Lung (tissue), 12 donors: ENCODE results near the gene BMPR1B. TPM values are rescaled to one million over a fixed set of nuclear protein-coding genes. Genes with fewer than 3 reads are reported as not detected.

Experiments used
- ATAC-seq: fragments of 200-7000 bp; cut with Tn5 transposase; one replicate; pipeline ENCODE4 v1.9.1; 2020; ENCODE audit warnings: moderate number of reproducible peaks; ENCODE audit not compliant: insufficient read depth, low FRiP score
- DNase-seq, 3 donors: peaks; one replicate each; pipeline ENCODE4 v3.0.0-alpha.2; 2013 to 2017
- H3K27ac ChIP-seq, 2 donors: one replicate each; pipeline ENCODE4 v1.5.1; 2013; ENCODE audit warnings: mild to moderate bottlenecking in 2 of 2, moderate library complexity in 2 of 2, control low read depth in 1 of 2, inconsistent platforms in 1 of 2, low read depth in 1 of 2, low read length in 1 of 2
- H3K27me3 ChIP-seq, 3 donors: one replicate each; pipeline ENCODE4 v1.5.1; 2013; ENCODE audit warnings: low read length in 2 of 3; ENCODE audit not compliant: control insufficient read depth in 3 of 3, insufficient read depth in 3 of 3
- H3K36me3 ChIP-seq, 4 donors: one replicate each; pipeline ENCODE4 v1.5.1; 2013; ENCODE audit warnings: low read length in 4 of 4, mild to moderate bottlenecking in 1 of 4, moderate library complexity in 1 of 4; ENCODE audit not compliant: control insufficient read depth in 4 of 4, insufficient read depth in 4 of 4
- H3K4me1 ChIP-seq, 5 donors: one replicate each; pipeline ENCODE4 v1.5.1; 2013; ENCODE audit warnings: low read length in 5 of 5, mild to moderate bottlenecking in 2 of 5, moderate library complexity in 1 of 5; ENCODE audit not compliant: control insufficient read depth in 5 of 5, insufficient read depth in 5 of 5
- H3K4me3 ChIP-seq: one replicate; pipeline ENCODE4 v1.5.1; 2013; ENCODE audit warnings: mild to moderate bottlenecking, control low read depth, moderate library complexity
- H3K9ac ChIP-seq, 2 donors: one replicate each; pipeline ENCODE4 v1.5.1; 2013; ENCODE audit warnings: low read length in 2 of 2, control low read depth in 1 of 2; ENCODE audit not compliant: insufficient read depth in 1 of 2
- H3K9me3 ChIP-seq, 4 donors: one replicate each; pipeline ENCODE4 v1.5.1; 2013; ENCODE audit warnings: low read length in 3 of 4, mild to moderate bottlenecking in 1 of 4, moderate library complexity in 1 of 4; ENCODE audit not compliant: control insufficient read depth in 4 of 4, insufficient read depth in 3 of 4
- WGBS, 2 donors: extraction: QIAGEN DNeasy Blood & Tissue Kit; methylation state at CpG; one replicate each; pipeline ENCODE4 v1.1.7; 2013; 5-methylcytosine and 5-hydroxymethylcytosine counted together
- polyA plus RNA-seq, 2 donors: library from polyadenylated mRNA; stranded (reverse); fragments of 200-250 nt; gene quantifications; one replicate each; pipeline ENCODE4 v1.2.1, GENCODE V29; 2013
- total RNA-seq, 2 donors: library from RNA; depleted of rRNA in 1 of 2; stranded (reverse); fragments of >200 nt in 1 of 2; gene quantifications; one replicate each; pipeline ENCODE4 v1.2.1, GENCODE V29; 2014 to 2021
- TF ChIP-seq, protein P1 (sequence below): IDR thresholded peaks from 2 replicates; pipeline ENCODE4 v1.5.1; 2012; ENCODE audit warnings: mild to moderate bottlenecking; ENCODE audit errors: control extremely low read depth, extremely low read depth
- donor health status: control.
- donor health status: control.
- donor health status: Bipolar disorder and iron deficiency.
- donor health status: healthy.
- donor health status: DM: yes; HTN: yes; CAD: no.

BMPR1B gene
- total and polyA plus RNA-seq, 4 donors, result 0.65 to 7.3 (median 1.9) TPM

DNA sequence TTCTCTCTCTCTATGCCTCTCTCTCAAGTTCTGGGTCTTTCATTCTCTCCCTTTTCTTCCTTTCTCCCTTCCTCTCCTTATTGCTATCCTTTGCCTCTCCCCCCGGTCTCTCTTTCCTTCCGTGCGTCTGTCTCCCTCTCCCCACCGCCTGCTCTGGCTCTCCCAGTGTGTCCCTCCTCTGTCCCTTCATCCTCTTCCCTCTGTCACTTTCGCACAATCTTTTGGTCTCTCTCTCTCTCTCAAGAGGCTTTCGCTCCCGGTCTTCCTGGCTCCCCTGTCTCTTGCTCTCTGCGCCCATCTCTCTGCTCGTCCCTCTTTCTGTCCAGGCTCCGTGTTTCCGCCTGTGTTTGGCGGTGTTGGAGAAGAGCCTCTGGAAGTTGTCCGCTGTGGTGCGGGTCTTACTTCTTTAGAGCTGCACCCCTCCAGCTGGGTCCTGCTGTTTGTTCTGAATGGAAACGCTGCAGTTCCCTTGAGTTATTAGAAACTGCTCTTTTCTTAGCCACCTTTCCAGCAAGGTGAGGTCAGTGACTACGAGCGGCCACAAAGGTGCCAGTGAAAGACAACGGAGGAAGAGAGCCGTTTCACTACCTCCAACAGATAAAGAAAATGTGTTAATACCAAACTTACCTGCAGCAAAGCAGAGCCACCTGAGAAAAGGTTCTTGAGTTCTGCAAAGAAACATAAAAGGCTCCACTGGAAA lies 1.1 kb downstream of the BMPR1B start:
- H3K9ac ChIP-seq, result no peak overlapping the region
- ATAC-seq, result no peak
- no peak overlapping the region for H3K27ac ChIP-seq
- H3K27me3 ChIP-seq, result peaks cover 3 to 74% (median 70%) of the 10 kb centered on the region in 3 donors
- peaks cover 0 to 10% (median 2%) of the 10 kb centered on the region in 5 donors for H3K4me1 ChIP-seq
- H3K36me3 ChIP-seq, result no peaks in the 10 kb centered on the region
- H3K4me3 ChIP-seq, result no peak overlapping the region
- DNase-seq, result peak; percentile 11 to 22 (median 14)
- TF ChIP-seq, protein P1, sequence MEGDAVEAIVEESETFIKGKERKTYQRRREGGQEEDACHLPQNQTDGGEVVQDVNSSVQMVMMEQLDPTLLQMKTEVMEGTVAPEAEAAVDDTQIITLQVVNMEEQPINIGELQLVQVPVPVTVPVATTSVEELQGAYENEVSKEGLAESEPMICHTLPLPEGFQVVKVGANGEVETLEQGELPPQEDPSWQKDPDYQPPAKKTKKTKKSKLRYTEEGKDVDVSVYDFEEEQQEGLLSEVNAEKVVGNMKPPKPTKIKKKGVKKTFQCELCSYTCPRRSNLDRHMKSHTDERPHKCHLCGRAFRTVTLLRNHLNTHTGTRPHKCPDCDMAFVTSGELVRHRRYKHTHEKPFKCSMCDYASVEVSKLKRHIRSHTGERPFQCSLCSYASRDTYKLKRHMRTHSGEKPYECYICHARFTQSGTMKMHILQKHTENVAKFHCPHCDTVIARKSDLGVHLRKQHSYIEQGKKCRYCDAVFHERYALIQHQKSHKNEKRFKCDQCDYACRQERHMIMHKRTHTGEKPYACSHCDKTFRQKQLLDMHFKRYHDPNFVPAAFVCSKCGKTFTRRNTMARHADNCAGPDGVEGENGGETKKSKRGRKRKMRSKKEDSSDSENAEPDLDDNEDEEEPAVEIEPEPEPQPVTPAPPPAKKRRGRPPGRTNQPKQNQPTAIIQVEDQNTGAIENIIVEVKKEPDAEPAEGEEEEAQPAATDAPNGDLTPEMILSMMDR, result no peak
- WGBS, 2 donors, result 26 to 36% methylated on average over 19 of the region's 19 CpGs
- H3K9me3 ChIP-seq, result peaks cover 0 to 3% (median 0%) of the 10 kb centered on the region in 4 donors

DNA sequence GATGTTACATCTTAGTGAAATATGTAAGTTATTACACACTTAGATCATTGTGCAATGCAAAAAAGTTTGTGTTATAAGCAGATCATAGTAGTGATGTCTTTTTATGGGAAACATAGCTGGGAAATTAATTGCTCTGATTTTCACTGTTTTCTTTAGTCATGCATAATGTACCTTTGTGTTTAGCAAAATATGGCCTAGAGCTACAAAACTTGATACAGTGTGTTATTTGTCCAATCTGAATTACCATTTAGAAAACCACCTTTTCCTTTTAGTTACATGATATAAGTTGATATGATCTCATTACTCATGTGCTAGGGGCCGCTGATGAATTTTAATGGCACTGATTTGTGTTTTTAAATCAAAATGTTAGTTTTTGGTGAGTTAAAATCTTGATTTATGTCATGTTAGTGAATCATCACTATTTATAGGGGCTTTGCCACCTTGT lies 2.0 kb downstream of the BMPR1B start:
- no peak for ATAC-seq
- Histone ChIP-seq H3K9me3 (peaks cover 0 to 3% (median 0%) of the 10 kb centered on the region in 4 donors), H3K4me1 (peaks cover 0 to 10% (median 2%) of the 10 kb centered on the region in 5 donors), H3K27ac (no peak overlapping the region), H3K36me3 (no peaks in the 10 kb centered on the region), H3K4me3 (no peak overlapping the region), H3K9ac (no peak overlapping the region), H3K27me3 (peaks cover 3 to 69% (median 68%) of the 10 kb centered on the region in 3 donors)
- WGBS, 2 donors, result 91 to 100% methylated on average over 1 of the region's 1 CpG
- DNase-seq, result no peak
- TF ChIP-seq, protein P1, result no peak

DNA sequence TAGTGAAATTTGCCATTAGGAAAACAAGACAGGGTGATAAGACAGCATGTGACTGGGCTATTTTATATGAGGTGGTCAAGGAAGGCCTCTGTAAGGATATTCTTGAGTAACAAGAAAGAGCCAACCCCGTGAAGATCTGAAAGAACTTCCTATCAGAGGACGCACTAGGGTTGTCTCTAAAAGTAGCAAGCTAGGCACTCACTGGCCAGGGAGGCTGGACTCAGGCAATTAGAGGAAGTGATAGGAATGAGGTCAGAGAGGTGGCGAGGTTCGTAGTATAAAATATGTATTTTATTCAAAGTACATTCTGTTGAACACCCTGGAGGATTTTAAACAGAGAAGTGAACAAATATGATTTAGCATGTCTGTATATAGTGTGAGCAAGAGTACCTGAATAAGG lies 4.6 kb downstream of the BMPR1B start:
- Histone ChIP-seq H3K4me3 (no peak overlapping the region), H3K27ac (no peak overlapping the region), H3K36me3 (no peaks in the 10 kb centered on the region), H3K4me1 (peaks cover 0 to 10% (median 2%) of the 10 kb centered on the region in 5 donors), H3K27me3 (peaks cover 3 to 51% (median 49%) of the 10 kb centered on the region in 3 donors), H3K9me3 (peaks cover 0 to 3% (median 0%) of the 10 kb centered on the region in 4 donors), H3K9ac (no peak overlapping the region)
- WGBS, 2 donors, result 84 to 89% methylated on average over 4 of the region's 4 CpGs
- ATAC-seq (no peak), DNase-seq (no peak)
- TF ChIP-seq, protein P1, result no peak
